GM12891 (cell line): ENCODE data around the gene TNFAIP8L3.

ENCODE experiments used
- DNase-seq: peaks from one replicate; pipeline ENCODE4 v3.0.0; 2011; ENCODE audit warnings: low spot score; ENCODE audit not compliant: insufficient read length
- FAIRE-seq: peaks from 2 replicates; lab custom pipeline; 2011; peaks lifted over from hg19 to GRCh38; lab: Jason Lieb, UNC
- PAX5 ChIP-seq: IDR thresholded peaks from 2 replicates; pipeline ENCODE4 v1.6.1; 2011; ENCODE audit warnings: low read length, moderate library complexity, mild to moderate bottlenecking; ENCODE audit not compliant: insufficient read depth, severe bottlenecking
- POLR2A ChIP-seq: IDR thresholded peaks from 2 replicates; pipeline ENCODE4 v1.6.1; 2011; ENCODE audit warnings: low read depth, low read length, control low read depth
- POLR2AphosphoS5 ChIP-seq: IDR thresholded peaks from 2 replicates; pipeline ENCODE4 v1.6.1; 2011; ENCODE audit warnings: low read depth, low read length, control low read depth
- POU2F2 ChIP-seq: IDR thresholded peaks from 2 replicates; pipeline ENCODE4 v1.6.1; 2011; ENCODE audit warnings: low read depth, mild to moderate bottlenecking, control low read depth, low read length, moderate library complexity
- SPI1 ChIP-seq: IDR thresholded peaks from 2 replicates; pipeline ENCODE4 v1.6.1; 2011; ENCODE audit warnings: low read depth, low read length, control low read depth
- TAF1 ChIP-seq: IDR thresholded peaks from 2 replicates; pipeline ENCODE4 v1.6.1; 2011; ENCODE audit warnings: low read depth, low read length, control low read depth

Gene TNFAIP8L3

DNA sequence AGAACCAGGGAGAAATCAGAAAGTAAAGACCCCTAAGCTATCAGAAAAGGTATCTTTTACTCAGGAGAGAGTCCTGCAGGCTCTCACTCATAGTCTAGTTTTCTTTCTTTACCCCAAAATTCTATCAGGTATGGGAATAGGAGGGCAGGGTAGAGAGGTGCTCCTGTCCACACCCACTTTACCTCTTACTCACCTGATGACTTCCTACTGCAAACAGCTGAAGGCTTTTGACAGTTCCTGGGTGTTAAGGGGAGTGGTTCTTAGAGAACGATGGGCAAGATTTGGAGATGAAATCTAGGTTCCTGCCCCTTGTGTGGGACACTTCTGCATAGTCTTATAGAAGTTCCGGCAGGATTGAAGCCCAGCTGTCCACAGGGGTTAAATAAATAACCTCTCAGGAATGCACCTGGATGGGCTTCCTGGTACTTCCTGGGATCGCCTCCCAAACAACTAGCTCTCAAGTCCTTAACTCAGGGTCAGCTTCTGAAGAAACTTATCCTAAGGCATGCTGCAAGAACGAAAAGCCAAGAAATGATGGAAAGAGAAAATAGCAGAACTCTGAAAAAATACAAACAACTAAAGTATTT, 10.8 kb upstream of the TNFAIP8L3 start:
- FAIRE-seq (no peak), DNase-seq (no peak)
- no peak for TF ChIP-seq POLR2A
- no peak for TF ChIP-seq POU2F2
- no peak for TF ChIP-seq PAX5
- TF ChIP-seq TAF1 = no peak
- no peak for TF ChIP-seq POLR2AphosphoS5
- TF ChIP-seq SPI1 = no peak

DNA sequence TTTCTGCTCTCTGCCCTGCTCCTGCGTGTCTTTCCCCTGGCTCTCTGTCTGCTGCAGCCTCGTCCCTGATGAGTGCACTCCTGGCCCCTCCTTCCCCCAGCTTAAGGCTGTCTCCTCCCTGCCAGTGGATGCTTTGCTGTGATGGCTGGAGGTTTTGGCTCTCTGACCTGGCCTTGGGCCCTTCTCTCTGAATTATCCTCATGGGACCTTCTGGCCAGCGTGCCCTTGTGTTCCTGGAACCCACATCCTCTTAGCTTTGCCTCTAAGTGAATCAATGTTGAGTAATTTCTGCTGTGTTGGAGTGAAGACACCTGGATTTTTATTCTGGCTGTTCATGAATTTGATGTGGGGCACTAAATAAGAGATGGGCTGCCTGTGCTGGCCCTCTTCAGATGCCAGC, 9.8 kb upstream of the TNFAIP8L3 start:
- DNase-seq (no peak), FAIRE-seq (no peak)
- TF ChIP-seq PAX5 (no peak), POU2F2 (no peak), SPI1 (no peak), POLR2AphosphoS5 (no peak), POLR2A (no peak), TAF1 (no peak)

DNA sequence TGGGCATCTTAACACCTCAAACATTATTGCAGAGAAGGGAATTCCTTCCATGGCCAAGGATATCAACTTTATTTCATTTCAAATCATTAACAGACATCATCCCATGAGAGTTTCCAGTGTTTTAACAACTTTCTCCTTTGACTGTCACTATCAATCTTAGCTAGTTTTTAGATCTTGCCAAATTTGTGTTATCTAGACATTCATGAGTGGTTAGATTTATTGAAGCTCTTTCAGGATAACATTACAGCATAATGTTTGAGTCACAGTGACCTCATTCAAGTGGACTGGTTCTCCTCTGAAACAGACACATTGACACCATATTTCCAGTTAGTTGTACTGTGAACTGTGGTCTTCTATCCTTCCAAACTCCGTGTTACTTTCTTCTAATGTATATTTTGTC, 8.6 kb upstream of the TNFAIP8L3 start:
- no peak for FAIRE-seq
- TF ChIP-seq POLR2AphosphoS5 (no peak), SPI1 (no peak), TAF1 (no peak), PAX5 (no peak), POLR2A (no peak), POU2F2 (no peak)
- DNase-seq = no peak

DNA sequence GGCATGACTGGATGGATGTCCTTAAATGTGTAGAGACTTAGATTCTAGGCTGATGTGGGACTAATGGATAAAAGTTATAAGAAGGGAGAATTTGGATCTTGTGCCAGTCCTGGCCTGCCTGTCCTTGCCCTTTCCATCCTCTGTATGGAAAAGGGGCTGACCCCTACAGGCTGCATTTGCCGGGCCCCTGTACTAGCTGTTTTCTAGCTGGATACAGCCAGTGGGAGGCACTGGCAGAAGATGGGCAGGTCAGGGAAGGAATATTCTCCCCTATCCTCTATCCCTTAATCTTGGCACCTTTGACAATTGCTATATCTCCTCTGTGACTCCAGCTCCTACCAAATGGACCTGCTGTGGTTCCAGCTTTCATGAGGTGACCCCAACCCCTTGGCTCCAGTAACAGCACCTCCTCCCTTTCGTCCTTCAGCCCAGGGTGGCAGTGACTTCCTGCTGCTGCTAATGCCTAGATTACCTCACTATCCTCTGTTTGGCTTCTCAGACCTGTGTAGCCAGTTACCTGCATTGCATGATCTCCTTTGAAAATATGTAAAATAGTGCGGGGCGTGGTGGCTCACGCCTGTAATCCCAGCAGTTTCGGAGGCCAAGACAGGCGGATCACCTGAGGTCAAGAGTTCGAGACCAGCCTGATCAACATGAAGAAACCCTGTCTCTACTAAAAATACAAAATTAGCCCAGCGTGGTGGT, 6.2 kb upstream of the TNFAIP8L3 start:
- FAIRE-seq (no peak), DNase-seq (no peak)
- TF ChIP-seq POLR2AphosphoS5 (no peak), POLR2A (no peak), POU2F2 (no peak), SPI1 (no peak), PAX5 (no peak), TAF1 (no peak)

DNA sequence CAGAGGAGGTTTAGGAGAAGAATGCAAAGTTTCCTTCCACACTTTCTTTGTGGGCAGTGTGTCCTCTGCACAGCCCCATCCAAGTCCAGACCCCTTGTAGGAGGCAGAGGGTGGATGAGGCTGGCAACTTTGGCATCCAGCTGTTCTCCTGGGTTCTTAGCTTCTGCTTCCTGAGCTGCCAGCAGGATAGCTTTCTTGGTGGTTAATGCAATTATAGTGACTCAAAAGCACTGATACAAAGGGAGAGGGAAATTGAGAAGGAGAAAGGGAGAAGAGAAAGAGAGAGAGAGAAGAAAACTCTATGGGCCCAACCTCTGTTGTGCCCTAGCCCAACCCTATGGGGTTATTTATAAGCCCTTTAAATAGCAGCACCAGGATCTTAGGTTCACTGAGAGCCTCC, 4.5 kb upstream of the TNFAIP8L3 start:
- no peak for FAIRE-seq
- TF ChIP-seq PAX5 (no peak), SPI1 (no peak), POU2F2 (no peak), POLR2AphosphoS5 (no peak), POLR2A (no peak), TAF1 (no peak)
- DNase-seq = no peak

DNA sequence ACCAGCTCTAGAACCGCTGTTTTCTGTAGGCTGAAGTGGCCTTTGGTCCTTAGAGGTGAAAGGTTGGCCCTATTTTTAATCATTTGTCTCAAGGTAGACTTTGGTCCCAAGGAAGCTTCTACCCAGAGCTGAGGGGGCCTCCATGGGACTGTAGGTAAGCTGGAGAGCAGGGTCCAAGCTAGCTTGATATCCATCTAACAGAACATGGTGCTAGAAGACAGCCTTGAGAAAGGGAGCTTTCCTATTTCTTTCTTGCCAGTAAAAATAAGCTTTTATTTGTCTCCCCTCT, 3.6 kb upstream of the TNFAIP8L3 start:
- TF ChIP-seq PAX5 (no peak), POLR2AphosphoS5 (no peak)

DNA sequence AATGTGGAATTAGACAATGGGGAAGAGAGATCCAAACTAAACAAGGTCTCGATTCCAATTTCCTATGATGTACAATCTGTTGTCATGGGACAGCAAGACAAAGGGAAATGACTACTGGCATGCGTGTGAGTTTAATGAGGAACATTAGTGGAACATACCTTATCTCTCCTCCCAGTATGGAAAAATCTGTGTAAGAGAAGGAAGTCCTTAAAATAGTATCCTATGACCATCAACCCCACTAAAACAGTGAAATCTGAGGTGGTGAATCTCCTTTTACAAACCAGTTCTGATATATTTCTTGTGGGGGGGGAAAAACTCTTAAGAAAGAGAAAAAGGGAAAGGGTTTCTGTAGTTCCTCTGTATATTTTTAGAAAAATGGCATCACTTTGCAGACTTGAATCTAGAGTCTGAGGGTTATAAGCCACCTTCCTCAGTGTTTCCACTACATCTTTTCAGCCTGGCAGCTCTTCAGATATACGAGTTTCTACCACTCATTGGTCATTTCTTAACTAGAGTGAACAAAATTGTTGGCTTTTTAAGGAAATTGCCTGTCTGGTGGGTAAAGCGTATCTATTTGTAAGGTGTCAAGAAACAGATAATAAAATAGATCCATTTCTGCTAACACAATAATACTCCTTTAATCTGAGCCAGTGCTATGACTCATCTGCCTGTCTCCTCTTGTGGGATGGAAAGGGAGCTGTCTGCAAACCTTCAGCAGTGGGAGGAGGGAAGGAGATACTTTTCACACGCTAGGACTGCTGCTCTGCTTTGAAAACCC, 3.0 kb upstream of the TNFAIP8L3 start:
- no peak for TF ChIP-seq POLR2AphosphoS5
- no peak for TF ChIP-seq TAF1
- TF ChIP-seq PAX5 = no peak
- no peak for TF ChIP-seq SPI1
- no peak for TF ChIP-seq POLR2A
- no peak for TF ChIP-seq POU2F2
- FAIRE-seq = no peak
- DNase-seq = no peak

More for the DNA sequence above, 3.6 kb upstream of the TNFAIP8L3 start:
- DNase-seq (no peak), FAIRE-seq (no peak)

DNA sequence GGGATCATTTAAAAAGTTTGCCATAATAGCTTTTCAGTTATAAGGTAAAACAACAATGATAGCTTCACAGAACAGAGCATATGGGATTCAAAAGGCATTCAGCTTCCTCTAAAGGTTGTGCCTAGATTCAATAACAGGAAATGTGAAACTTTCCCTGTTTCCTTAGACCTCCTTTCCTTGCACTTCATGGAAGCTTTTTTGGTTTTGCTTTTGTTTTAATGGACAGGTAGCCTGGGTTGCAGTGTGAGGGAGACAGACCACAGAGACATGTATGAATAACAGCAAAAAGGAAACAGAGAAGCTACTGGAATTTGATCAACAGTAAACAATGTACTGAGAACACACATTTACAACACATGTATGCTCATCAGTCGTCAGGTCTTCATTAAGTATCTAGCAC, 2.3 kb upstream of the TNFAIP8L3 start:
- no peak for TF ChIP-seq POLR2AphosphoS5
- no peak for TF ChIP-seq POU2F2
- no peak for TF ChIP-seq TAF1
- no peak for TF ChIP-seq SPI1
- no peak for TF ChIP-seq POLR2A
- TF ChIP-seq PAX5 = no peak
- FAIRE-seq = no peak
- DNase-seq = no peak

DNA sequence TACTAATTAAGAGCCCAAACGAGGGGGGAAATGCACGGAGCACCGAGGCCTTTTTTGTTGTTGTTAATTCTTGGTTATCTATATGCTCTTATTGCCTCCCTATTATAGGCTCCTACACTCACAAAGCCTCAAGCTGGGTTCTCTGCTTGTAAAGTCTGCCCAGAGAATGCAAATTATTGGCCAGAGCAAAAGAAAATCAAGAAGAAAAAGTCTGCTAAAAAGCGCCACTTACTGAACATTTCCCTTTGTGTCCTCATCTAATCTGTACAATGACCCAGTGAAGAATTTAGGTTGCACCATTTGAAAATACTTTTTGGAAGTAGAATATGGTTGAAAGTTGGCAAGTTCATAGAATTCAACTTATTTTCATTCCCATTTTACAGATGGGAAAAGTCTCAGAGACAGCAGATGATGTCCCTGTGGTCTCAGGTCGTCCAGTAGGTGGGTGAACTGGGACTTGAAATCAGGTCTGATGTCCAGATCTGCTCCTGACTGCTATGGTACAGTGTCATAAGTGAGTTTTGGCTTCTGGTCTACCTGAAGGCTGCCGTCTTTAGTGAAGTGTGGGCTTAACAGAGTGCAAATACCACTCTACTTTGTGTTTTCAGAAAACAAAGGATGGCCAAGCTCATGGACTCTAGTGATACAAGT, 1.1 kb upstream of the TNFAIP8L3 start:
- DNase-seq (no peak), FAIRE-seq (no peak)
- TF ChIP-seq SPI1 (no peak), POU2F2 (no peak), POLR2AphosphoS5 (no peak), TAF1 (no peak), PAX5 (no peak), POLR2A (no peak)
